Mammary epithelial cell (primary cell): ENCODE results near the gene PCMT1.

Experiments
- CTCF ChIP-seq, 2 donors: IDR thresholded peaks in 1 of 2; conservative IDR thresholded peaks in 1 of 2; 2 replicates each; pipeline ENCODE4 v1.5.1; 2011 to 2012; ENCODE audit warnings: inconsistent platforms in 2 of 2, low read length in 2 of 2, mild to moderate bottlenecking in 2 of 2, control low read depth in 1 of 2, low read depth in 1 of 2; ENCODE audit not compliant: insufficient read depth in 1 of 2; ENCODE audit errors: extremely low read depth in 1 of 2
- EZH2 ChIP-seq: IDR thresholded peaks from 2 replicates; pipeline ENCODE4 v1.6.1; 2012; ENCODE audit warnings: low read length, inconsistent platforms, borderline replicate concordance

DNA sequence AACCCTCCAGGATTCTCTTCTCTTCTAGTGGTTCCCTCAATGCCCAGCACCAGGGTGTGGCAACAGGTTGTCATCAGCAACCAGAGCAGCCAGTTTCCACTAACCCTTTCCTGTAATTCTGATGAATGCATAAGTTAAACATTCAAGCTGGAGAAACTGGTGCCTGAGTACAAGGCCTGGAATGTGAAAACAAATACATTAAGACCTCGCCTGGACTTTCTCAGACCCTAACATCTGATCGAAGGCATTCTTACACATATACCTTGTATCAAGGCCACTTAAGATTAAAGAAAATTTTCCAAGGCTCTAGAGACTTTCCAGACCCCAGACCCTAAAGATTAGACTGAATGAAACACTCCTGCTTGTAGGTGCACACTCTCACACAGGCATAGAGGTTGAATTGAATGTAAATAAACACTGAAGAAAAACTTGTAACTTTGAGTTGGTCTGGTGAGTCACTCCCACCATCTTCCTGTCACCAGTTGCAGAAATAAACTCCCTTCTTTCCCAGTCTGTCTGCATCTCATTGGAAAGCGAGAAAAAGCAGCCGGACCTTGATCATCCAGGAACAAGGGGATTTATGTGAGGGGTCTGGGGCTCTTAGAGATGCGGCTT is 105.6 kb downstream of the PCMT1 start:
- no peak for TF ChIP-seq CTCF (conservative IDR thresholded peaks at IDR 0.05 in 1 of 2, IDR thresholded peaks at IDR 0.05 in 1 of 2; ENCODE audit: extremely low read depth in 1 of 2, insufficient read depth in 1 of 2, low read depth in 1 of 2, low read length in 2 of 2)
- no peak for TF ChIP-seq EZH2
